OCI-LY3 (cell line): ENCODE results near the gene NFIB.

Source experiments
- H2AFZ ChIP-seq: fragments of 200-600, 300-600 bp; shearing (Covaris generic); 2 replicates; pipeline ENCODE4 v1.6.0; 2014; ENCODE audit warnings: antibody characterized with exemption, low read depth, low read length
- H3K27ac ChIP-seq: fragments of 200-600, 300-600 bp; sonication (generic); 2 replicates; pipeline ENCODE4 v1.5.1; 2014; ENCODE audit warnings: mild to moderate bottlenecking, low read length, moderate library complexity, mixed read lengths
- H3K27me3 ChIP-seq: fragments of 200-600, 300-600 bp; sonication (generic); 2 replicates; pipeline ENCODE4 v1.6.1; 2014; ENCODE audit warnings: low read depth, low read length, mixed read lengths
- H3K36me3 ChIP-seq: fragments of 200-600, 300-600 bp; sonication (generic); replicated peaks from 2 replicates; pipeline ENCODE3; 2014; ENCODE audit warnings: low read depth, low read length, mixed read lengths
- H3K4me1 ChIP-seq: fragments of 300-600, 200-600 bp; sonication (generic); 2 replicates; pipeline ENCODE4 v1.6.1; 2014; ENCODE audit warnings: low read length, mixed read lengths
- H3K4me2 ChIP-seq: fragments of 200-600, 300-600 bp; sonication (generic); 2 replicates; pipeline ENCODE4 v1.6.1; 2014; ENCODE audit warnings: low read length, mixed read lengths
- H3K4me3 ChIP-seq: fragments of 300-600, 200-600 bp; sonication (generic); 2 replicates; pipeline ENCODE4 v1.5.1; 2014; ENCODE audit warnings: antibody characterized with exemption, mild to moderate bottlenecking, low read length, moderate library complexity
- H3K79me2 ChIP-seq: fragments of 300-600, 200-600 bp; shearing (Covaris generic); 2 replicates; pipeline ENCODE4 v1.6.1; 2014; ENCODE audit warnings: mild to moderate bottlenecking, low read length, mixed read lengths
- H3K9ac ChIP-seq: fragments of 300-600, 200-600 bp; shearing (Covaris generic); 2 replicates; pipeline ENCODE4 v1.6.0; 2014; ENCODE audit warnings: mild to moderate bottlenecking, low read length, moderate library complexity
- H3K9me3 ChIP-seq: fragments of 200-600, 300-600 bp; shearing (Covaris generic); 2 replicates; pipeline ENCODE4 v1.6.1; 2014; ENCODE audit warnings: low read length, mixed read lengths; ENCODE audit not compliant: insufficient read depth
- H4K20me1 ChIP-seq: fragments of 200-600, 300-600 bp; sonication (generic); 2 replicates; pipeline ENCODE4 v1.6.1; 2016; ENCODE audit warnings: low read length, mixed read lengths; ENCODE audit not compliant: insufficient read depth
- EZH2phosphoT487 ChIP-seq: fragments of 200-600 bp; shearing (Covaris generic); IDR thresholded peaks from 2 replicates; pipeline ENCODE4 v1.6.1; 2018; ENCODE audit warnings: antibody characterized with exemption, mixed run types, low read depth
- TF ChIP-seq, protein P1 (sequence below): fragments of 200-600, 300-600 bp; sonication (generic); IDR thresholded peaks from 2 replicates; pipeline ENCODE4 v1.5.1; 2014; ENCODE audit warnings: antibody characterized with exemption, low read length, low read depth

The NFIB gene

DNA sequence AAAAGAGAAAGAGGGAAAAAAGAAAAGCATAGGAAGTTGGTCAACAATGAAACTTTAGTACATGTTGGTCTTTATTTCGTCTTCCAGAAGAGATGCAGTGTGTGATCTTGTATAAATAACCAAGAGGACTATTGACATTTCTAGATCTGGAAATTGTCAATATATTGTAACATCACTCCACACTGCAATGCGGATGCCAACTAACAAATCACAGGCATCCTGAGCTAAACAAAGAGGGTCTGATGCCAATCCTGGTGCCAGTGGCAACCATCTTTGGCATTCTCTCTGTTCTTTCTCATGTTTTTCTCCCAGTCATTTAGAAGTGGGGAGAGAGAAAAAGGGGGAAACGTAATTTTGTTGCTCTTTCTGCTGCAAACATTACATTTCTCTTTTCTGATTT is 9.7 kb downstream of the NFIB start:
- no peak overlapping the region for H2AFZ ChIP-seq
- no peak overlapping the region for H3K9ac ChIP-seq
- TF ChIP-seq, protein P1, sequence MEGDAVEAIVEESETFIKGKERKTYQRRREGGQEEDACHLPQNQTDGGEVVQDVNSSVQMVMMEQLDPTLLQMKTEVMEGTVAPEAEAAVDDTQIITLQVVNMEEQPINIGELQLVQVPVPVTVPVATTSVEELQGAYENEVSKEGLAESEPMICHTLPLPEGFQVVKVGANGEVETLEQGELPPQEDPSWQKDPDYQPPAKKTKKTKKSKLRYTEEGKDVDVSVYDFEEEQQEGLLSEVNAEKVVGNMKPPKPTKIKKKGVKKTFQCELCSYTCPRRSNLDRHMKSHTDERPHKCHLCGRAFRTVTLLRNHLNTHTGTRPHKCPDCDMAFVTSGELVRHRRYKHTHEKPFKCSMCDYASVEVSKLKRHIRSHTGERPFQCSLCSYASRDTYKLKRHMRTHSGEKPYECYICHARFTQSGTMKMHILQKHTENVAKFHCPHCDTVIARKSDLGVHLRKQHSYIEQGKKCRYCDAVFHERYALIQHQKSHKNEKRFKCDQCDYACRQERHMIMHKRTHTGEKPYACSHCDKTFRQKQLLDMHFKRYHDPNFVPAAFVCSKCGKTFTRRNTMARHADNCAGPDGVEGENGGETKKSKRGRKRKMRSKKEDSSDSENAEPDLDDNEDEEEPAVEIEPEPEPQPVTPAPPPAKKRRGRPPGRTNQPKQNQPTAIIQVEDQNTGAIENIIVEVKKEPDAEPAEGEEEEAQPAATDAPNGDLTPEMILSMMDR: no peak
- no peak for TF ChIP-seq EZH2phosphoT487
- no peaks in the 10 kb centered on the region; the same call in 1 of the 2 replicates for H3K27me3 ChIP-seq
- H3K79me2 ChIP-seq: no peaks in the 10 kb centered on the region
- no peaks in the 10 kb centered on the region for H3K36me3 ChIP-seq
- H3K4me3 ChIP-seq: no peak overlapping the region
- no peaks in the 10 kb centered on the region for H3K9me3 ChIP-seq
- H3K27ac ChIP-seq: no peak overlapping the region
- no peaks in the 10 kb centered on the region for H3K4me1 ChIP-seq
- no peaks in the 10 kb centered on the region for H4K20me1 ChIP-seq
- H3K4me2 ChIP-seq: no peak overlapping the region

DNA sequence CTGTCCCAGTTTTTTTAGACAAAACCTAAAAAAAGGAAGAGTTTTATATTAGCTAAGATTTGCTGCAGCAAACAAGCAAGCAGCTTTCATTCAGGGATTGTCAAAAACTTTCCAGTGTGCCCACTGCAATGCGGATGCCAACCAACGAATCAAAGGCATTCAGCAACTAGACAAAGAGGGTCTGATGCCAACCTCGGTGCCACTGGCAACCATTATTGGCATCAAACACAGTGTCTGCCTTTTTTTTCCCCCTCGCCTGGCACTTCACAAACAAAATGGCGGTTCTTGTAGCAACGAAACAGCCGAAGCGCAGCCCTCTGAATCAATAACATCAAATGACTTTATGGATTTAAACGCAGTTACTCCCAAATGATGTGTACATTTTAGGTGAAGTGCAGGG is 10.4 kb downstream of the NFIB start:
- no peak overlapping the region for H3K27ac ChIP-seq
- no peaks in the 10 kb centered on the region for H3K79me2 ChIP-seq
- H3K36me3 ChIP-seq: no peaks in the 10 kb centered on the region
- H3K27me3 ChIP-seq: no peaks in the 10 kb centered on the region; the same call in 1 of the 2 replicates
- H3K4me2 ChIP-seq: no peak overlapping the region
- H3K9ac ChIP-seq: no peak overlapping the region
- no peak overlapping the region for H2AFZ ChIP-seq
- no peaks in the 10 kb centered on the region for H4K20me1 ChIP-seq
- no peaks in the 10 kb centered on the region for H3K9me3 ChIP-seq
- TF ChIP-seq, protein P1: no peak
- no peak for TF ChIP-seq EZH2phosphoT487
- no peak overlapping the region for H3K4me3 ChIP-seq
- no peaks in the 10 kb centered on the region for H3K4me1 ChIP-seq

DNA sequence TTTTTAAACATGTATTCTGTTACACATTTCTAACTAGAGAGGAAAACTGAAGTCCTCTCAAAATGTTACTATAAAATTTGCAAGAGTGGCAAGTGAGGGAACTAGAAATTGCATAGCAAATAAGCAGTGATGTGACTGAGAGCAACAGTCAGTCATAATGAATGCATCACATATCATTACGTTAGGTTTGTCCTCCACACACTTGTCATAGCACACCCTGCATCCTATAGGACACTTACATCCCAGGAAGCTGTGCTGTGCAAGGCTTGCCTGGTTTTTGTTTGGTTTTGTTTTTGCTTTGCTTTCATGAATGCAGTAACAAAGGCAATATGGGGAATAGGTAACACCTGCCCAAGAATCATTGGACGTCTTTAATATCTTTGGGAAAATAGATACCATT is 10.8 kb downstream of the NFIB start:
- TF ChIP-seq, protein P1: no peak
- TF ChIP-seq EZH2phosphoT487: no peak
- Histone ChIP-seq H3K9ac (no peak overlapping the region), H4K20me1 (no peaks in the 10 kb centered on the region), H3K79me2 (no peaks in the 10 kb centered on the region), H3K4me2 (no peak overlapping the region), H3K27ac (no peak overlapping the region), H3K27me3 (no peaks in the 10 kb centered on the region; the same call in 1 of the 2 replicates), H3K36me3 (no peaks in the 10 kb centered on the region), H3K9me3 (no peaks in the 10 kb centered on the region), H2AFZ (no peak overlapping the region), H3K4me3 (no peak overlapping the region), H3K4me1 (no peaks in the 10 kb centered on the region)

DNA sequence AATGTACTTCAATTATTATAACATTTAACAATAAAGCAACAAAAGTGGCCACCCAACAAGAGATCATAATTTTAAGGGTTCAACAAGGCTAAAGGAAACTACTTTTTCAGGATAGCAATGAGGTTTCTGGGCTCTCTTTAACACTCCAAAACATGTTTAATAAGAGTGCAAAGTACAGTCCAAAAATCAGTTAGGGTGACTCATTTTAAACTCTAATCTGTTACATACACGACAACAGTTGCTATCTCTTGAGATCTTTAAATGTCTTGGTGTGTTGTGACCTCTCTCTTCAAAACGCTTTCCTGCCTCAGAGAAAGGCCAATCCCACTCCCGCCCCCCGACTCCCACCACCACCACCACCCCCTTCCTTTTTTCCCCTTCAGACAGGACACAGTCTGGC is 11.5 kb downstream of the NFIB start:
- no peak overlapping the region for H3K4me3 ChIP-seq
- H4K20me1 ChIP-seq: no peaks in the 10 kb centered on the region
- H3K27me3 ChIP-seq: no peaks in the 10 kb centered on the region
- no peaks in the 10 kb centered on the region for H3K9me3 ChIP-seq
- no peak overlapping the region for H3K9ac ChIP-seq
- H3K36me3 ChIP-seq: no peaks in the 10 kb centered on the region
- H3K4me1 ChIP-seq: no peaks in the 10 kb centered on the region
- TF ChIP-seq, protein P1: no peak
- TF ChIP-seq EZH2phosphoT487: no peak
- H3K4me2 ChIP-seq: no peak overlapping the region
- no peak overlapping the region for H3K27ac ChIP-seq
- H2AFZ ChIP-seq: no peak overlapping the region
- no peaks in the 10 kb centered on the region for H3K79me2 ChIP-seq
